OCI-LY7 (cell line): Measurements from ENCODE around the gene SLC24A2.

ENCODE experiments used
- CTCF ChIP-seq: fragments of 200-600 bp; sonication (generic); conservative IDR thresholded peaks from 2 replicates; pipeline ENCODE4 v1.5.1; 2014; ENCODE audit warnings: mild to moderate bottlenecking, antibody characterized with exemption, low read length, moderate library complexity, mixed read lengths
- EZH2phosphoT487 ChIP-seq: fragments of 200-600 bp; sonication (generic); IDR thresholded peaks from 2 replicates; pipeline ENCODE4 v1.6.1; 2018; ENCODE audit warnings: low read depth, borderline replicate concordance, mild to moderate bottlenecking, mixed run types, antibody characterized with exemption, low read length, moderate library complexity, mixed read lengths

DNA sequence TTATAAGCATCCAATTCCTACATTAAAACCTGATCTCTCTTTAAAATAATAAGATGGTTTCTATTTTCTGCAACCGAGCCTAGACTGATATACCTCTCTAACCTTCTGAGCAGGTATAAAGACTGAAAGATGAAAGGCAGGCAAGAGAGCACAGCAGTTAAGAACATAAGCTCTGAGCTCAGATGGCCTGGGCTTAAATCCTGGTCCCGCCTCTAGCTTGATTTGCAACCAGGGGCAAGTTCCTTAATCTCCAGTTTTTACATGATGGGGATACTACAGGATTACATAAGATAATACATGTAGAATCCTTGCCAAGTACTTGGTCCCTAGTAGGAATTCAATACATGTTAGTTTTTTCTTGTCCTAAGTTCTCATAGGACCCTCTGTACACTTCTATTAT, 33.9 kb downstream of the SLC24A2 start:
- TF ChIP-seq CTCF: no peak
- no peak for TF ChIP-seq EZH2phosphoT487
